Measurements from ENCODE around the gene VWA5B1. TPM values are rescaled to one million over a fixed set of nuclear protein-coding genes. Genes with fewer than 3 reads are reported as not detected.

Gene VWA5B1
- total and polyA plus RNA-seq, 10 of the 15 experiments (the other 5 are each of a cell fraction or from before 2014, with no cell fraction given), result under 0.01 to 0.05 (median 0.01) TPM; not detected in 7

DNA sequence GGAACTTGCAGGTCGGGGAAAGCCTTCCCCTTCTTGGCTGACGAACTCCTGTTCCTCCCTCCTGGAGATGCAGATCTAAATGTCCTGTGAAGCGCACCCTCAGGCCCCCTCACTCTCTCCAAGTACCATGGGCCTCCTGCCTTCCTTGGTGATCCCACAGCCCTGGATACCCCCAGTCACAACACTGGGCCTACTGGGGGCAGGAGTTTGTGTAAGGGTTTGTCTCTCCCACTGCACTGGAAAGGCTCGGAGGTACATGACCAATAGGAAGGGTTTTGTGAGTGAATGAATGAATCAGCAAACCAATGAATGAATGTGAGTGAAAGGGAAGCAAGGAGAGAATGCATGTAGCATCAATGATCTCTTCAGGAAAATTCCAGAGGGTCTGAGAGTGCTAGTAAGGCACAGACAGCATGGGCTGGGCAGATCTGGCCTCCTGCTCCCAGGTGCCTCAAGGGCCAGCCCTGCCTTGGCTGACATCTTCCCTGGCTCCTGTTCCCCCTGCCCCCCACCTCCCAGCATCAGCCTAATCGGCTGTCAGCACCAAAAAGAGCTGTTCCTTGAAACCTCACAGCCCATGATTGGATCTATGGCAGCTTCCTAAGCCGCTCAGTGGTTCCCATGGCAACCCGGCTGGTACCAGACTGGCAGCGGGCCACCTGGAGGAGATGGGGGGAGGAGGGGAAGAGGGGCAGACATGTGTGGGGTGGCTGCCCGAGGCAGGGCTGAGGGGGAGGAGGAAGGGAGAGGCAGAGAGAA lies 95.8 kb downstream of the VWA5B1 start:
- in situ Hi-C loops (cut with MboI), result no loop called here
- no peak for TF ChIP-seq KDM1A (IDR thresholded peaks at IDR 0.05; ENCODE audit: borderline replicate concordance)
- TF ChIP-seq IKZF2 (IDR thresholded peaks at IDR 0.05), result no peak
- TF ChIP-seq PML (IDR thresholded peaks at IDR 0.05; ENCODE audit: low read length), result no peak
- TF ChIP-seq SUZ12 (IDR thresholded peaks at IDR 0.05; ENCODE audit: unreplicated experiment), result no peak
- TF ChIP-seq BRCA1 (IDR thresholded peaks at IDR 0.05; ENCODE audit: low read depth, low read length), result no peak
- no peak for TF ChIP-seq CBFB (IDR thresholded peaks at IDR 0.05; ENCODE audit: low read depth)
- no peak for TF ChIP-seq TCF12 (IDR thresholded peaks at IDR 0.05; ENCODE audit: low read depth, low read length)
- no peak for TF ChIP-seq IKZF1 (conservative IDR thresholded peaks at IDR 0.05)
- TF ChIP-seq BACH1 (IDR thresholded peaks at IDR 0.05; ENCODE audit: borderline replicate concordance), result no peak
- TF ChIP-seq EZH2 (IDR thresholded peaks at IDR 0.05; ENCODE audit: borderline replicate concordance, control insufficient read depth, low read depth, low read length), result no peak
- TF ChIP-seq RFX5 (IDR thresholded peaks at IDR 0.05; ENCODE audit: low read depth, low read length), result no peak
- no peak for TF ChIP-seq NFIC (IDR thresholded peaks at IDR 0.05; ENCODE audit: low read depth, low read length)
- TF ChIP-seq BHLHE40 (IDR thresholded peaks at IDR 0.05; ENCODE audit: borderline replicate concordance in 1 of 2, low read depth in 2 of 2, low read length in 1 of 2), result no peak
- TF ChIP-seq, protein P1, sequence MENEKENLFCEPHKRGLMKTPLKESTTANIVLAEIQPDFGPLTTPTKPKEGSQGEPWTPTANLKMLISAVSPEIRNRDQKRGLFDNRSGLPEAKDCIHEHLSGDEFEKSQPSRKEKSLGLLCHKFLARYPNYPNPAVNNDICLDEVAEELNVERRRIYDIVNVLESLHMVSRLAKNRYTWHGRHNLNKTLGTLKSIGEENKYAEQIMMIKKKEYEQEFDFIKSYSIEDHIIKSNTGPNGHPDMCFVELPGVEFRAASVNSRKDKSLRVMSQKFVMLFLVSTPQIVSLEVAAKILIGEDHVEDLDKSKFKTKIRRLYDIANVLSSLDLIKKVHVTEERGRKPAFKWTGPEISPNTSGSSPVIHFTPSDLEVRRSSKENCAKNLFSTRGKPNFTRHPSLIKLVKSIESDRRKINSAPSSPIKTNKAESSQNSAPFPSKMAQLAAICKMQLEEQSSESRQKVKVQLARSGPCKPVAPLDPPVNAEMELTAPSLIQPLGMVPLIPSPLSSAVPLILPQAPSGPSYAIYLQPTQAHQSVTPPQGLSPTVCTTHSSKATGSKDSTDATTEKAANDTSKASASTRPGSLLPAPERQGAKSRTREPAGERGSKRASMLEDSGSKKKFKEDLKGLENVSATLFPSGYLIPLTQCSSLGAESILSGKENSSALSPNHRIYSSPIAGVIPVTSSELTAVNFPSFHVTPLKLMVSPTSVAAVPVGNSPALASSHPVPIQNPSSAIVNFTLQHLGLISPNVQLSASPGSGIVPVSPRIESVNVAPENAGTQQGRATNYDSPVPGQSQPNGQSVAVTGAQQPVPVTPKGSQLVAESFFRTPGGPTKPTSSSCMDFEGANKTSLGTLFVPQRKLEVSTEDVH (IDR thresholded peaks at IDR 0.05; ENCODE audit: low read depth, partially characterized antibody), result no peak
- no peak for TF ChIP-seq CBX5 (IDR thresholded peaks at IDR 0.05; ENCODE audit: low read depth)
- TF ChIP-seq SMAD1 (IDR thresholded peaks at IDR 0.05; ENCODE audit: low read depth, partially characterized antibody), result no peak
- no peaks in the 10 kb centered on the region for H4K20me1 ChIP-seq (ENCODE audit: control insufficient read depth, insufficient read depth)
- 3% methylated on average over 8 of the region's 9 CpGs for WGBS (ENCODE audit: insufficient coverage, insufficient replicate concordance, low lambda C conversion rate, missing lambda C conversion rate)
- no peak for FAIRE-seq
- H3K4me3 ChIP-seq, result no peak overlapping the region
- H3K4me2 ChIP-seq (ENCODE audit: control insufficient read depth, insufficient read depth), result no peak overlapping the region
- H3K36me3 ChIP-seq (ENCODE audit: control insufficient read depth in 2 of 2, insufficient read depth in 2 of 2, low read length in 1 of 2), result no peaks in the 10 kb centered on the region
- CTCF ChIA-PET, result no interaction called here
- SMC1A ChIA-PET (ENCODE audit: uncharacterized antibody, unreplicated experiment), result no interaction called here
- RAD21 ChIA-PET (ENCODE audit: unreplicated experiment), result no interaction called here
- BruUV-seq (replicated peaks), result no TSS peak
- ATAC-seq, result no peak
- no peaks in the 10 kb centered on the region for H3K4me1 ChIP-seq (ENCODE audit: control insufficient read depth, insufficient read depth, low read length)
- no peak for DNase-seq (ENCODE audit: low read depth, low spot score)
- H3K9ac ChIP-seq (ENCODE audit: control insufficient read depth, insufficient read depth, low read length), result no peak overlapping the region
- H3K79me2 ChIP-seq (ENCODE audit: control insufficient read depth, insufficient read depth, low read length), result no peaks in the 10 kb centered on the region
- no peak overlapping the region for H2AFZ ChIP-seq (ENCODE audit: control insufficient read depth, low read depth, low read length)
- intact Hi-C loops (cut with micrococcal nuclease; ENCODE audit: unreplicated experiment), result no loop called here
- no peak overlapping the region for H3K27ac ChIP-seq (ENCODE audit: control insufficient read depth, insufficient read depth)
- POLR2A ChIA-PET, result no interaction called here
- peaks cover 3 to 4% of the 10 kb centered on the region in 2 experiments; a peak in 3 of 4 replicates for H3K27me3 ChIP-seq (replicated peaks in 1 of 2; ENCODE audit: control insufficient read depth in 2 of 2, insufficient read depth in 2 of 2, low read length in 1 of 2)
- no peaks in the 10 kb centered on the region; the same call in 2 of the 3 replicates for H3K9me3 ChIP-seq (replicated peaks; ENCODE audit: control insufficient read depth, insufficient read depth, low read length)
